Neural cell (in vitro differentiated cells): ENCODE results near the gene CNOT3.

Source experiments
- CTCF ChIP-seq: fragments of 450-650 bp; IDR thresholded peaks from 2 replicates; pipeline ENCODE4 v1.5.1; 2014; ENCODE audit warnings: antibody characterized with exemption, mild to moderate bottlenecking, moderate library complexity; ENCODE audit not compliant: poor library complexity, severe bottlenecking
- EZH2 ChIP-seq: fragments of 200-600, 300-800 bp; shearing (Covaris generic), sonication (generic); IDR thresholded peaks from 2 replicates; pipeline ENCODE4 v1.6.1; 2014; ENCODE audit warnings: antibody characterized with exemption, low read length, borderline replicate concordance, mild to moderate bottlenecking; ENCODE audit not compliant: insufficient read depth, poor library complexity, severe bottlenecking
- POLR2AphosphoS5 ChIP-seq: IDR thresholded peaks from 2 replicates; pipeline ENCODE4 v1.6.1; 2012
- RAD21 ChIP-seq: fragments of 450-650 bp; conservative IDR thresholded peaks from 2 replicates; pipeline ENCODE4 v1.6.1; 2014; ENCODE audit warnings: antibody characterized with exemption, mild to moderate bottlenecking, moderate library complexity

- TF ChIP-seq CTCF, result no peak
- no peak for TF ChIP-seq EZH2
- no peak for TF ChIP-seq POLR2AphosphoS5
- no peak for TF ChIP-seq RAD21
Observed at GRCh38 chr19:54124393-54124792, 13.2 kb upstream of the CNOT3 start.
